Type B pancreatic cell (in vitro differentiated cells): Measurements from ENCODE around the gene LURAP1L. TPM values are rescaled to one million over a fixed set of nuclear protein-coding genes. Genes with fewer than 3 reads are reported as not detected.

Experiments used
- DNase-seq: peaks from one replicate; pipeline ENCODE4 v3.0.0; 2021; ENCODE audit warnings: mixed read lengths; ENCODE audit not compliant: unreplicated experiment; ENCODE audit errors: extremely low spot score
- H3K27ac Mint-ChIP-seq: 2 replicates; pipeline ENCODE4 v1.8.0; 2021; ENCODE audit warnings: mild to moderate bottlenecking, mixed read lengths
- H3K27me3 Mint-ChIP-seq: 2 replicates; pipeline ENCODE4 v1.8.0; 2021; ENCODE audit warnings: mixed read lengths
- H3K36me3 Mint-ChIP-seq: 2 replicates; pipeline ENCODE4 v1.8.0; 2021; ENCODE audit warnings: mixed read lengths
- H3K4me1 Mint-ChIP-seq: one replicate; pipeline ENCODE4 v1.8.0; 2021; ENCODE audit warnings: mixed read lengths; ENCODE audit not compliant: unreplicated experiment
- H3K4me3 Mint-ChIP-seq: 2 replicates; pipeline ENCODE4 v1.8.0; 2021; ENCODE audit warnings: mild to moderate bottlenecking, mixed read lengths
- H3K9me3 Mint-ChIP-seq: 2 replicates; pipeline ENCODE4 v1.8.0; 2021; ENCODE audit warnings: mixed read lengths
- CTCF ChIP-seq: fragments of 200-600 bp; sonication (generic); conservative IDR thresholded peaks from 2 replicates; pipeline ENCODE4 v1.5.0; 2021; ENCODE audit warnings: antibody characterized with exemption, mild to moderate bottlenecking
- total RNA-seq: library from RNA; stranded (reverse); gene quantifications from 2 replicates; pipeline ENCODE4 v1.2.1, GENCODE V29; 2021; ENCODE audit warnings: low replicate concordance

LURAP1L gene
- total RNA-seq, 1 donor from 2014 or later, result 8.7 TPM

DNA sequence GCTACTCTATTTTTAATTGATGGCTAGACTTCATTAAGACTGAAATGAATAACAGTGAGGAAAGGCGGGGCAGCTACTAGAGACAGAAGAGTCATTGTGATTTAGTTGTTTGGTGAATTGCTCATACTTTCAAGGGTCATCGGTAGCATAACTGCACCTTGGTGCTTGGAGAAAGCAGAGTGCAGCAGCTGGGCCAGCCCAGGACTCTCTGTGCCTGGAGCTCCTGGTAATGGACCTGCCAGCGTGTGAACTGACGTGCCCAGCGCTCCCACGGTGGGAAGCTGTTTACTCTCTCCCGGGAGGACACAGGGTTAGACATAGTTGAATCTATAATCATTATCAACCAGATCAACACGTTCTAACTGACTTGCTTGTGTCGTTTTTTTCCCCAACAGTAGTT lies 42.9 kb downstream of the LURAP1L start:
- peaks cover 4% of the 10 kb centered on the region for H3K9me3 Mint-ChIP-seq
- H3K36me3 Mint-ChIP-seq, result peaks cover 4% of the 10 kb centered on the region
- no peaks in the 10 kb centered on the region for H3K27me3 Mint-ChIP-seq
- peak overlapping the region; percentile 67 for H3K27ac Mint-ChIP-seq
- no peak for DNase-seq
- peaks cover 40% of the 10 kb centered on the region for H3K4me1 Mint-ChIP-seq
- H3K4me3 Mint-ChIP-seq, result peak overlapping the region; percentile 45
- TF ChIP-seq CTCF, result no peak

DNA sequence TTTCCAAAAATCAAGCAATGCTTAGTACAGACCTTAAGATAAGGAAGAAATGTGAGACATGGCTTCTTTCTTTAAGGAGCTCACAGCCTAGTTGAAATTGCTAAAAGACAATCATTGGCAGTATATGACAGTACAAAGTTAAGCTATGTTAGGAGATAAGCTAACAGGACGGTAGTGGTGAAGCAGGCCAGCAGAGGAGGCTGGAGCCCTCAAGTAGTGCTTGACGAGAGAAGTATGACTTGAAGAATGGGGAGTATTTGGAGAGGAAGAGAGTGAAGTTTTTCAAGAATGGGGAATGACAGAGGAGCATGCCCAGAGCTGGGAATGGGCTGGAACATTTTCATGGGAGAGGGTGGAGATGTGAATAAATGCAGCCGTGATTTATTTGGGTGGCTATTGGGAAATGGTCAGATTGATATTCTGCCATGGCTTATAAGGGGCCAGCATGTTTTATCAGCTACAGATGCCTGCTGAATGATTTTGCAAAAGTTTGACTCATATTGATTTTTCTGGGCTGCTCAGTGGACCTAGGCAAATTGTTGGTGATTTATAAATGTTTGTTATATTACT lies 43.7 kb downstream of the LURAP1L start:
- Mint-ChIP-seq H3K36me3 (peaks cover 4% of the 10 kb centered on the region), H3K4me1 (peaks cover 40% of the 10 kb centered on the region), H3K27ac (peak overlapping the region; percentile 67), H3K27me3 (no peaks in the 10 kb centered on the region), H3K4me3 (peak overlapping the region; percentile 11), H3K9me3 (peaks cover 4% of the 10 kb centered on the region)
- TF ChIP-seq CTCF, result no peak
- no peak for DNase-seq

- Mint-ChIP-seq H3K27me3 (no peaks in the 10 kb centered on the region), H3K9me3 (peaks cover 4% of the 10 kb centered on the region), H3K36me3 (peaks cover 4% of the 10 kb centered on the region), H3K4me1 (peaks cover 33% of the 10 kb centered on the region), H3K27ac (no peak overlapping the region), H3K4me3 (no peak overlapping the region)
- no peak for DNase-seq
- peak; percentile 64 for TF ChIP-seq CTCF
These were observed 44.8 kb downstream of the LURAP1L start for GRCh38 chr9:12819436-12820185.

DNA sequence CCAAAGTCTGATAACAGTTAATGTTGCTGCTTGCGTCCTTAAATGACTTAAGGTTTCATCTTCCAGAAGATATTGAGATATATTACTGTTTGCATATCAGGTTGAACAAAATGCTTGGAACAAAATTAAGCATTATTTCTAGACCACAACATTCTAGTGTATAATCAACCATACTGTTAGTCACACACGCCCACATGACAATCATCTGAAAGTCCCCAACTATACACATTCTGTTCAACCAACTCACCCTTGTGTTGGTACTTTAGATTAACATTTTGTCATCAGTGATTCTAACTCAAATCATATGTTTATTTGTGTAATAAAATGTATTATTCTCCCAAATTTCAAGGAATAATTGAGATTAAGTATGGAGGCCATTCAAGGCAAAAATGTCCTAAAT lies 47.3 kb downstream of the LURAP1L start:
- DNase-seq, result no peak
- H3K4me1 Mint-ChIP-seq, result peaks cover 21% of the 10 kb centered on the region
- peaks cover 4% of the 10 kb centered on the region for H3K36me3 Mint-ChIP-seq
- no peaks in the 10 kb centered on the region for H3K27me3 Mint-ChIP-seq
- H3K4me3 Mint-ChIP-seq, result no peak overlapping the region
- no peak overlapping the region for H3K27ac Mint-ChIP-seq
- TF ChIP-seq CTCF, result no peak
- peaks cover 4% of the 10 kb centered on the region for H3K9me3 Mint-ChIP-seq

DNA sequence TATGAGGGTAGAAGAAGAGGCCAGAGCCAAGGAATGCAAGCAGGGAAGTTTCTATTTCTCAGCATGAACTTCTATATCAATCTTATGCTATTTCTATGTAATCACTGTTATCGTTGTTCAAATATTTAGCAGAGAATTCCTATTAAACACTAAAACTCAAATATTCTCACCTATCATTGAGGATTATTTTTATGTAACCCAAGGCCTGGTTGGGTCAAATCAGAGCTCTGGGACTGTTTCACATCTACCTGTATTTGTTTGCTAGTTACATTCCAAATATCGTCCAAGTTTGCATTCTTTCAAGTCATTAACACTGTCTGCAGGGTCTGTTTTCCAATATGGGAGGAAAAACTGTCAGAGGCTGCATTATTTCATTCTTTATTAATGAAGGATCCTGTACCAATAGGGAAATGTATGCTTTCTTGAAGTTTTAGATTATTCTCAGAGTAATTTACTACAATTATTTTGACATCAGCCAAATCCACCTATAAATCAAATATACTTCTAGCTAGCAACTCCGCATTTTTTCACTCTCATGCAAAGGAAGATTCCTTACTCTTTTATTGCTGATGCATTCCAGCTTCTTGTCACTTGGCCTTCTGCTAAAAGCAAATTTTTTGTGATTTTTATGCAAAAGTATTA lies 52.2 kb downstream of the LURAP1L start:
- no peak overlapping the region for H3K27ac Mint-ChIP-seq
- no peaks in the 10 kb centered on the region for H3K36me3 Mint-ChIP-seq
- no peaks in the 10 kb centered on the region for H3K4me1 Mint-ChIP-seq
- no peak overlapping the region for H3K4me3 Mint-ChIP-seq
- DNase-seq, result no peak
- TF ChIP-seq CTCF, result no peak
- no peaks in the 10 kb centered on the region for H3K9me3 Mint-ChIP-seq
- no peaks in the 10 kb centered on the region for H3K27me3 Mint-ChIP-seq
